SK-N-SH (cell line): ENCODE measurements around the gene INPP5E. TPM values are rescaled to one million over a fixed set of nuclear protein-coding genes. Genes with fewer than 3 reads are reported as not detected.

Experiments
- CTCF ChIA-PET: fragments of 300-600, 350-600 bp; formaldehyde crosslinking; extraction: SDS; loops from one replicate; lab custom pipeline; 2021; lab: Yijun Ruan, JAX
- POLR2A ChIA-PET: fragments of 350-600 bp; sonication (Branson Sonifier 250); formaldehyde crosslinking; extraction: SDS; loops from one replicate; lab custom pipeline; 2020; ENCODE audit warnings: antibody characterized with exemption, inconsistent platforms; lab: Yijun Ruan, JAX
- DNase-seq: peaks from one replicate; pipeline ENCODE4 v3.0.0; 2012
- H2AFZ ChIP-seq: fragments of 200-600 bp; sonication (generic); 2 replicates; pipeline ENCODE4 v1.8.1; 2016; ENCODE audit warnings: antibody characterized with exemption, mild to moderate bottlenecking, low read depth
- H3F3A ChIP-seq: fragments of 200-600 bp; sonication (generic); replicated peaks from 2 replicates; pipeline ENCODE3; 2016; ENCODE audit warnings: antibody characterized with exemption, mild to moderate bottlenecking; ENCODE audit not compliant: insufficient read depth
- H3K27ac ChIP-seq, 2 experiments: fragments of 200-500 bp in 1 of 2; fragments of 200-600 bp in 1 of 2; sonication (Bioruptor generic) in 1 of 2; sonication (generic), shearing (Covaris generic) in 1 of 2; 2 replicates each; pipeline versions ENCODE4 v1.5.1 to v1.6.1; 2014 to 2016; ENCODE audit warnings: low read depth in 2 of 2, inconsistent platforms in 1 of 2, low read length in 1 of 2, mild to moderate bottlenecking in 1 of 2, mixed read lengths in 1 of 2
- H3K27me3 ChIP-seq: fragments of 200-600 bp; sonication (generic), shearing (Covaris generic); 2 replicates; pipeline ENCODE4 v1.6.1; 2016; ENCODE audit warnings: mixed run types; ENCODE audit not compliant: insufficient read depth
- H3K36me3 ChIP-seq, 2 experiments: fragments of 200-500 bp in 1 of 2; fragments of 200-600 bp in 1 of 2; sonication (Bioruptor generic) in 1 of 2; sonication (generic) in 1 of 2; replicated peaks in 1 of 2; 2 replicates each; pipeline versions ENCODE3 to v1.5.1; 2014 to 2016; ENCODE audit warnings: low read length in 1 of 2, mild to moderate bottlenecking in 1 of 2; ENCODE audit not compliant: insufficient read depth in 2 of 2, control insufficient read depth in 1 of 2
- H3K4me1 ChIP-seq, 2 experiments: fragments of 200-500 bp in 1 of 2; fragments of 200-600 bp in 1 of 2; sonication (Bioruptor generic) in 1 of 2; sonication (generic), shearing (Covaris generic) in 1 of 2; 2 replicates each; pipeline versions ENCODE4 v1.5.1 to v1.6.1; 2014 to 2016; ENCODE audit warnings: low read depth in 1 of 2, low read length in 1 of 2, mixed run types in 1 of 2; ENCODE audit not compliant: insufficient read depth in 2 of 2, control insufficient read depth in 1 of 2
- H3K4me2 ChIP-seq: fragments of 200-600 bp; sonication (generic), shearing (Covaris generic); 2 replicates; pipeline ENCODE4 v1.6.1; 2017; ENCODE audit warnings: mixed run types
- H3K4me3 ChIP-seq, 2 experiments: fragments of 200-500 bp in 1 of 2; fragments of 200-600 bp in 1 of 2; sonication (Bioruptor generic) in 1 of 2; sonication (generic), shearing (Covaris generic) in 1 of 2; 2 replicates each; pipeline versions ENCODE4 v1.5.1 to v1.8.1; 2014 to 2016; ENCODE audit warnings: low read depth in 2 of 2, inconsistent platforms in 1 of 2, low read length in 1 of 2, mild to moderate bottlenecking in 1 of 2, mixed read lengths in 1 of 2, moderate library complexity in 1 of 2
- H3K79me2 ChIP-seq: fragments of 200-600 bp; sonication (generic); 2 replicates; pipeline ENCODE4 v1.8.1; 2017; ENCODE audit warnings: mild to moderate bottlenecking; ENCODE audit not compliant: insufficient read depth
- H3K9ac ChIP-seq: fragments of 200-600 bp; sonication (generic); 2 replicates; pipeline ENCODE4 v1.6.1; 2017; ENCODE audit warnings: mixed run types
- H3K9me2 ChIP-seq: fragments of 200-600 bp; sonication (generic); 2 replicates; pipeline ENCODE4 v1.6.1; 2017; ENCODE audit warnings: mixed run types
- H3K9me3 ChIP-seq: fragments of 200-600 bp; sonication (generic); 2 replicates; pipeline ENCODE4 v1.6.1; 2017; ENCODE audit warnings: mixed run types, mild to moderate bottlenecking, moderate library complexity
- H4K20me1 ChIP-seq: fragments of 200-600 bp; sonication (generic); 2 replicates; pipeline ENCODE4 v1.6.1; 2017; ENCODE audit warnings: mild to moderate bottlenecking, mixed run types; ENCODE audit not compliant: insufficient read depth
- CHD2 ChIP-seq: fragments of 150-350 bp; IDR thresholded peaks from 2 replicates; pipeline ENCODE4 v1.6.1; 2018; ENCODE audit warnings: low read length; ENCODE audit not compliant: partially characterized antibody
- EP300 ChIP-seq, 2 experiments: IDR thresholded peaks; 2 replicates each; pipeline versions ENCODE4 v1.4.0 to v1.6.1; 2012; ENCODE audit warnings: borderline replicate concordance in 1 of 2, low read depth in 1 of 2, low read length in 1 of 2
- EZH2phosphoT487 ChIP-seq: fragments of 200-600 bp; sonication (generic); IDR thresholded peaks from 2 replicates; pipeline ENCODE4 v1.6.1; 2017; ENCODE audit warnings: low read depth, mixed run types, mild to moderate bottlenecking, antibody characterized with exemption, moderate library complexity, borderline replicate concordance
- FOSL2 ChIP-seq: IDR thresholded peaks from 2 replicates; pipeline ENCODE4 v1.4.0; 2012; ENCODE audit warnings: low read depth, mild to moderate bottlenecking, moderate library complexity, borderline replicate concordance
- FOXJ3 ChIP-seq: sonication (generic); formaldehyde crosslinking; IDR thresholded peaks from 2 replicates; pipeline ENCODE4 v1.5.1; 2020; ENCODE audit warnings: mild to moderate bottlenecking, missing genetic modification reagents
- FOXM1 ChIP-seq: IDR thresholded peaks from 2 replicates; pipeline ENCODE4 v1.4.0; 2012; ENCODE audit warnings: low read depth, mild to moderate bottlenecking
- JUND ChIP-seq: IDR thresholded peaks from 2 replicates; pipeline ENCODE4 v1.4.0; 2012
- MXI1 ChIP-seq: IDR thresholded peaks from 2 replicates; pipeline ENCODE4 v1.6.1; 2012; ENCODE audit warnings: mild to moderate bottlenecking, low read depth, low read length, improper control_type of control experiment
- POLR2AphosphoS5 ChIP-seq: IDR thresholded peaks from 2 replicates; pipeline ENCODE4 v1.6.1; 2012; ENCODE audit warnings: low read depth, low read length
- RFX5 ChIP-seq: IDR thresholded peaks from 2 replicates; pipeline ENCODE4 v1.6.1; 2012; ENCODE audit warnings: mild to moderate bottlenecking, improper control_type of control experiment, low read length
- SIN3A ChIP-seq: IDR thresholded peaks from 2 replicates; pipeline ENCODE4 v1.6.1; 2012; ENCODE audit warnings: low read depth, mild to moderate bottlenecking, low read length, moderate library complexity, borderline replicate concordance
- SMC3 ChIP-seq: IDR thresholded peaks from 2 replicates; pipeline ENCODE4 v1.6.1; 2012; ENCODE audit warnings: low read depth, low read length, improper control_type of control experiment
- TAF1 ChIP-seq: IDR thresholded peaks from 2 replicates; pipeline ENCODE4 v1.6.1; 2012; ENCODE audit warnings: low read depth, mild to moderate bottlenecking, low read length, moderate library complexity, borderline replicate concordance
- USF2 ChIP-seq: fragments of 150-350 bp; IDR thresholded peaks from 2 replicates; pipeline ENCODE4 v1.6.1; 2017; ENCODE audit warnings: antibody characterized with exemption, low read length, low read depth, borderline replicate concordance
- ZBTB33 ChIP-seq: IDR thresholded peaks from 2 replicates; pipeline ENCODE4 v1.4.0; 2012; ENCODE audit warnings: low read depth, borderline replicate concordance
- WGBS: methylation state at CpG from one replicate; pipeline ENCODE4 v1.1.6; 2017; ENCODE audit warnings: low lambda C conversion rate; 5-methylcytosine and 5-hydroxymethylcytosine counted together
- polyA plus RNA-seq, 3 experiments: library from polyadenylated mRNA; depleted of rRNA; stranded (reverse); fragments of >200 nt; gene quantifications; 2 replicates each; pipeline ENCODE4 v1.2.3, GENCODE V29; 2012
- TF ChIP-seq, protein P1 (sequence below): IDR thresholded peaks from 2 replicates; pipeline ENCODE4 v1.6.1; 2012; ENCODE audit warnings: mild to moderate bottlenecking, low read depth, low read length, moderate library complexity
- TF ChIP-seq, protein P2 (sequence below): IDR thresholded peaks from 2 replicates; pipeline ENCODE4 v1.4.0; 2012; ENCODE audit warnings: low read depth

INPP5E gene
- polyA plus RNA-seq, 1 of the 3 experiments (the other 2 are of a cell fraction), result 12.8 TPM

DNA sequence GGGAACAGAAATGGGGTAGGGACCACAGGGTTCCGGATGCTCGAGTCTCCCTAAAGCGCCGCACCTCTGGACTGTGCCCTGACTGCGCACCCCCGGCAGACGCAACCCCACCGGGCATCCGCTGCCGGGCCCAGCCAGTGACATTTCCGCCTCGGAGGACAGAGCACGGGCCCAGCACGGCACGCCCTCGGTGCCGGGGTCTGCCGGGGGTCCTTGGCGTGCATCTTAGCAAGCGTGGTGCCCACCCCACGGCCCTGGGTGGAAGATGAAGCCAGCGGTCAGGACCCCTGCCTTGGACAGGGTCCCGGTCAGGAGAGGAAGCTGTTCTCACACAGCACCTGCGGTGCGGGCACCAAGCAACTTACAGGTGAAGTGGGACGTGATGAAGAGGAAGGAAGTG lies 7.1 kb downstream of the INPP5E start:
- no peak overlapping the region for H3K4me2 ChIP-seq
- TF ChIP-seq SMC3 (no peak), SIN3A (no peak), TAF1 (no peak), JUND (no peak), RFX5 (no peak), EP300 (IDR thresholded peaks at IDR 0.05; ENCODE audit: borderline replicate concordance in 1 of 2, low read depth in 1 of 2, low read length in 1 of 2) (no peak), ZBTB33 (no peak), POLR2AphosphoS5 (no peak)

DNA sequence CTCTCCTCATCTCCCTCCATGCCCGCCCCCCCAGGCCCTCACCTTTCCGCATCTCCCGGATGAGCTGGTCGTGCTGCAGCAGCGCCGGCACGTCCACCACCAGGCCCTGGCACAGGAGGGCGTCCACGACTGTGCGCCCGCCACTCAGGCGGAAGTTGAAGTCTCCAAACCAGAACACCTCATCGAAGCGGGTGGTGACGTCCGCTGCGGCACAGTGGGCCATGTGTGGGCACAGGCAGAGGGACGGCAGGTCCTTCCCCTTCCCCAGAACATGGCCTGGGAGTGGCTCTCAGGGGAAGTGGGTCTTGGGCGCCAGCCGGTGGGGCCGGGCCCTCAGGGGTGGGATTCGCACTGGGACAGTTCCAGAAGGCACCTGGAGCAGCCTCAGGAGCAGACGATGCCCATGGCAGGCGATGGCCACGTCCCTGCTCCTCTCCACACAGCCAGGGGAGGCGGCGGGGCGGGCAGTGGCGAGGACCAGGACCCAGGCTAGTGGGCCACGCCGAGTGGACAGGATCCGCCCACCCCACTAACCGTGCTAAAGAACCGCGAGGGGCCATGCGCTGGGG lies 7.8 kb downstream of the INPP5E start:
- Histone ChIP-seq H3K4me1 (peaks cover 0 to 5% of the 10 kb centered on the region in 2 experiments; a peak in 1 of 4 replicates), H3K27me3 (no peaks in the 10 kb centered on the region), H2AFZ (no peak overlapping the region), H3K4me2 (no peak overlapping the region), H4K20me1 (peaks cover 36% of the 10 kb centered on the region), H3K4me3 (no peak overlapping the region), H3K27ac (no peak overlapping the region), H3K9ac (no peak overlapping the region), H3K36me3 (peaks cover 2 to 45% of the 10 kb centered on the region in 2 experiments), H3K79me2 (peaks cover 39% of the 10 kb centered on the region), H3K9me2 (no peaks in the 10 kb centered on the region), H3F3A (peaks cover 12% of the 10 kb centered on the region), H3K9me3 (no peaks in the 10 kb centered on the region)
- ChIA-PET POLR2A (no interaction called here), CTCF (no interaction called here)
- 96% methylated on average over 32 of the region's 36 CpGs for WGBS
- no peak for DNase-seq
- TF ChIP-seq CHD2 (no peak), FOXM1 (no peak), POLR2AphosphoS5 (no peak), JUND (no peak), RFX5 (no peak), FOXJ3 (no peak), ZBTB33 (no peak), FOSL2 (no peak), SMC3 (no peak), TAF1 (no peak), MXI1 (no peak), EZH2phosphoT487 (no peak), USF2 (no peak)
- TF ChIP-seq, protein P1, sequence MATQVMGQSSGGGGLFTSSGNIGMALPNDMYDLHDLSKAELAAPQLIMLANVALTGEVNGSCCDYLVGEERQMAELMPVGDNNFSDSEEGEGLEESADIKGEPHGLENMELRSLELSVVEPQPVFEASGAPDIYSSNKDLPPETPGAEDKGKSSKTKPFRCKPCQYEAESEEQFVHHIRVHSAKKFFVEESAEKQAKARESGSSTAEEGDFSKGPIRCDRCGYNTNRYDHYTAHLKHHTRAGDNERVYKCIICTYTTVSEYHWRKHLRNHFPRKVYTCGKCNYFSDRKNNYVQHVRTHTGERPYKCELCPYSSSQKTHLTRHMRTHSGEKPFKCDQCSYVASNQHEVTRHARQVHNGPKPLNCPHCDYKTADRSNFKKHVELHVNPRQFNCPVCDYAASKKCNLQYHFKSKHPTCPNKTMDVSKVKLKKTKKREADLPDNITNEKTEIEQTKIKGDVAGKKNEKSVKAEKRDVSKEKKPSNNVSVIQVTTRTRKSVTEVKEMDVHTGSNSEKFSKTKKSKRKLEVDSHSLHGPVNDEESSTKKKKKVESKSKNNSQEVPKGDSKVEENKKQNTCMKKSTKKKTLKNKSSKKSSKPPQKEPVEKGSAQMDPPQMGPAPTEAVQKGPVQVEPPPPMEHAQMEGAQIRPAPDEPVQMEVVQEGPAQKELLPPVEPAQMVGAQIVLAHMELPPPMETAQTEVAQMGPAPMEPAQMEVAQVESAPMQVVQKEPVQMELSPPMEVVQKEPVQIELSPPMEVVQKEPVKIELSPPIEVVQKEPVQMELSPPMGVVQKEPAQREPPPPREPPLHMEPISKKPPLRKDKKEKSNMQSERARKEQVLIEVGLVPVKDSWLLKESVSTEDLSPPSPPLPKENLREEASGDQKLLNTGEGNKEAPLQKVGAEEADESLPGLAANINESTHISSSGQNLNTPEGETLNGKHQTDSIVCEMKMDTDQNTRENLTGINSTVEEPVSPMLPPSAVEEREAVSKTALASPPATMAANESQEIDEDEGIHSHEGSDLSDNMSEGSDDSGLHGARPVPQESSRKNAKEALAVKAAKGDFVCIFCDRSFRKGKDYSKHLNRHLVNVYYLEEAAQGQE, result no peak
- TF ChIP-seq, protein P2, sequence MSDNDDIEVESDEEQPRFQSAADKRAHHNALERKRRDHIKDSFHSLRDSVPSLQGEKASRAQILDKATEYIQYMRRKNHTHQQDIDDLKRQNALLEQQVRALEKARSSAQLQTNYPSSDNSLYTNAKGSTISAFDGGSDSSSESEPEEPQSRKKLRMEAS, result no peak

More for the DNA sequence above, 7.1 kb downstream of the INPP5E start:
- H3K27ac ChIP-seq, result no peak overlapping the region
- no peak for DNase-seq
- ChIA-PET POLR2A (no interaction called here), CTCF (no interaction called here)
- no peak overlapping the region for H3K4me3 ChIP-seq
- no peaks in the 10 kb centered on the region for H3K9me2 ChIP-seq
- H3K9me3 ChIP-seq, result no peaks in the 10 kb centered on the region
- WGBS, result 91% methylated on average over 20 of the region's 26 CpGs
- no peak overlapping the region for H3K9ac ChIP-seq
- H3K79me2 ChIP-seq, result peaks cover 46% of the 10 kb centered on the region
- peaks cover 0 to 12% of the 10 kb centered on the region in 2 experiments; a peak in 1 of 4 replicates for H3K4me1 ChIP-seq
- H4K20me1 ChIP-seq, result peaks cover 44% of the 10 kb centered on the region
- H3K27me3 ChIP-seq, result no peaks in the 10 kb centered on the region
- peaks cover 9% of the 10 kb centered on the region for H3F3A ChIP-seq
- H2AFZ ChIP-seq, result no peak overlapping the region
- H3K36me3 ChIP-seq, result peaks cover 0 to 47% of the 10 kb centered on the region in 2 experiments
